ENCODE measurements around the gene SCUBE1.

The SCUBE1 gene

GRCh38 chr22:43338766-43339345, 4.3 kb downstream of the SCUBE1 start:
- WGBS, 2 donors (ENCODE audit: extremely low coverage in 2 of 2, insufficient read length in 2 of 2, insufficient replicate concordance in 1 of 2): no CpG with 5 or more reads among the region's 15 CpGs
- H3K4me1 ChIP-seq (ENCODE audit: control insufficient read depth in 2 of 2, insufficient read depth in 1 of 2, low read depth in 1 of 2, low read length in 2 of 2): peaks cover 0 to 20% of the 10 kb centered on the region in 2 donors
- H4K8ac ChIP-seq (ENCODE audit: low read depth, low read length): peak overlapping the region; percentile 66
- peaks cover 0 to 44% of the 10 kb centered on the region in 2 donors for H3K36me3 ChIP-seq (replicated peaks in 1 of 2; ENCODE audit: control insufficient read depth in 2 of 2, insufficient read depth in 2 of 2, low read length in 2 of 2)
- H3K4ac ChIP-seq (ENCODE audit: low read length): no peak overlapping the region
- peak overlapping the region in 1 of 2 donors; percentile 29 for H3K4me3 ChIP-seq (ENCODE audit: low read length in 2 of 2)
- no peak overlapping the region for H3K4me2 ChIP-seq (ENCODE audit: insufficient read depth, low read length, poor library complexity, severe bottlenecking)
- no peak overlapping the region for H2BK15ac ChIP-seq (ENCODE audit: low read length)
- H2BK12ac ChIP-seq (ENCODE audit: low read length): no peak overlapping the region
- H3K27ac ChIP-seq (replicated peaks; ENCODE audit: low read length): no peak overlapping the region
- H3K79me1 ChIP-seq (ENCODE audit: low read depth, low read length): peaks cover 22% of the 10 kb centered on the region
- H2BK120ac ChIP-seq (ENCODE audit: low read depth, low read length): no peak overlapping the region
- H2AFZ ChIP-seq (ENCODE audit: low read length): no peak overlapping the region
- H4K91ac ChIP-seq (ENCODE audit: low read depth, low read length, poor library complexity): no peak overlapping the region
- peaks cover 0 to 38% (median 0%) of the 10 kb centered on the region in 3 experiments for H3K27me3 ChIP-seq (ENCODE audit: control insufficient read depth in 3 of 3, insufficient read depth in 3 of 3, low read depth in 1 of 3, low read length in 3 of 3)
- no peak overlapping the region for H3K9ac ChIP-seq (ENCODE audit: low read depth, low read length, poor library complexity)
- H3K23ac ChIP-seq (ENCODE audit: low read depth, low read length, poor library complexity): no peak overlapping the region
- DNase-seq (ENCODE audit: low spot score): no peak
- H3K14ac ChIP-seq (ENCODE audit: low read length): no peak overlapping the region
- peaks cover 0 to 3% of the 10 kb centered on the region in 2 donors for H3K9me3 ChIP-seq (replicated peaks in 1 of 2; ENCODE audit: control insufficient read depth in 2 of 2, insufficient read depth in 1 of 2, low read depth in 1 of 2, low read length in 2 of 2)
- peak overlapping the region; percentile 44 for H3K18ac ChIP-seq (ENCODE audit: low read length)
- peak overlapping the region; percentile 15 for H2BK5ac ChIP-seq (ENCODE audit: low read length)
- H2AK5ac ChIP-seq (ENCODE audit: low read depth, low read length): peak overlapping the region; percentile 17

- H2BK5ac ChIP-seq (ENCODE audit: low read length): no peak overlapping the region
- no peak overlapping the region for H3K18ac ChIP-seq (ENCODE audit: low read length)
- peaks cover 0 to 3% of the 10 kb centered on the region in 2 donors for H3K9me3 ChIP-seq (replicated peaks in 1 of 2; ENCODE audit: control insufficient read depth in 2 of 2, insufficient read depth in 1 of 2, low read depth in 1 of 2, low read length in 2 of 2)
- H3K27me3 ChIP-seq (ENCODE audit: control insufficient read depth in 3 of 3, insufficient read depth in 3 of 3, low read depth in 1 of 3, low read length in 3 of 3): peaks cover 0 to 33% (median 0%) of the 10 kb centered on the region in 3 experiments
- no peak overlapping the region for H4K8ac ChIP-seq (ENCODE audit: low read depth, low read length)
- H3K36me3 ChIP-seq (replicated peaks in 1 of 2; ENCODE audit: control insufficient read depth in 2 of 2, insufficient read depth in 2 of 2, low read length in 2 of 2): peaks cover 0 to 48% of the 10 kb centered on the region in 2 donors
- no peak overlapping the region for H2AFZ ChIP-seq (ENCODE audit: low read length)
- peaks cover 0 to 20% of the 10 kb centered on the region in 2 donors for H3K4me1 ChIP-seq (ENCODE audit: control insufficient read depth in 2 of 2, insufficient read depth in 1 of 2, low read depth in 1 of 2, low read length in 2 of 2)
- peaks cover 22% of the 10 kb centered on the region for H3K79me1 ChIP-seq (ENCODE audit: low read depth, low read length)
- H3K4ac ChIP-seq (ENCODE audit: low read length): no peak overlapping the region
- H4K91ac ChIP-seq (ENCODE audit: low read depth, low read length, poor library complexity): no peak overlapping the region
- H3K4me3 ChIP-seq (ENCODE audit: low read length in 2 of 2): no peak overlapping the region
- no peak overlapping the region for H3K4me2 ChIP-seq (ENCODE audit: insufficient read depth, low read length, poor library complexity, severe bottlenecking)
- DNase-seq (ENCODE audit: low spot score): no peak
- H2BK15ac ChIP-seq (ENCODE audit: low read length): no peak overlapping the region
- WGBS, 2 donors (ENCODE audit: extremely low coverage in 2 of 2, insufficient read length in 2 of 2, insufficient replicate concordance in 1 of 2): no CpG with 5 or more reads among the region's 3 CpGs
- no peak overlapping the region for H3K27ac ChIP-seq (replicated peaks; ENCODE audit: low read length)
- no peak overlapping the region for H3K14ac ChIP-seq (ENCODE audit: low read length)
- H2BK120ac ChIP-seq (ENCODE audit: low read depth, low read length): no peak overlapping the region
- H3K9ac ChIP-seq (ENCODE audit: low read depth, low read length, poor library complexity): no peak overlapping the region
- no peak overlapping the region for H2AK5ac ChIP-seq (ENCODE audit: low read depth, low read length)
- H2BK12ac ChIP-seq (ENCODE audit: low read length): no peak overlapping the region
- no peak overlapping the region for H3K23ac ChIP-seq (ENCODE audit: low read depth, low read length, poor library complexity)
These were observed 5.2 kb downstream of the SCUBE1 start for GRCh38 chr22:43337946-43338345.

- Histone ChIP-seq H4K8ac (ENCODE audit: low read depth, low read length) (no peak overlapping the region), H3K27ac (replicated peaks; ENCODE audit: low read length) (no peak overlapping the region), H3K4ac (ENCODE audit: low read length) (no peak overlapping the region), H2BK120ac (ENCODE audit: low read depth, low read length) (no peak overlapping the region), H3K4me3 (ENCODE audit: low read length in 2 of 2) (no peak overlapping the region), H3K23ac (ENCODE audit: low read depth, low read length, poor library complexity) (no peak overlapping the region), H3K9ac (ENCODE audit: low read depth, low read length, poor library complexity) (no peak overlapping the region), H3K36me3 (replicated peaks in 1 of 2; ENCODE audit: control insufficient read depth in 2 of 2, insufficient read depth in 2 of 2, low read length in 2 of 2) (peaks cover 0 to 48% of the 10 kb centered on the region in 2 donors), H3K18ac (ENCODE audit: low read length) (no peak overlapping the region), H3K27me3 (ENCODE audit: control insufficient read depth in 3 of 3, insufficient read depth in 3 of 3, low read depth in 1 of 3, low read length in 3 of 3) (peaks cover 0 to 32% (median 0%) of the 10 kb centered on the region in 3 experiments), H2AK5ac (ENCODE audit: low read depth, low read length) (no peak overlapping the region), H3K4me2 (ENCODE audit: insufficient read depth, low read length, poor library complexity, severe bottlenecking) (no peak overlapping the region), H2BK15ac (ENCODE audit: low read length) (no peak overlapping the region), H3K4me1 (ENCODE audit: control insufficient read depth in 2 of 2, insufficient read depth in 1 of 2, low read depth in 1 of 2, low read length in 2 of 2) (peaks cover 0 to 20% of the 10 kb centered on the region in 2 donors), H2BK5ac (ENCODE audit: low read length) (no peak overlapping the region), H3K9me3 (replicated peaks in 1 of 2; ENCODE audit: control insufficient read depth in 2 of 2, insufficient read depth in 1 of 2, low read depth in 1 of 2, low read length in 2 of 2) (peaks cover 0 to 3% of the 10 kb centered on the region in 2 donors), H3K14ac (ENCODE audit: low read length) (no peak overlapping the region), H4K91ac (ENCODE audit: low read depth, low read length, poor library complexity) (no peak overlapping the region), H3K79me1 (ENCODE audit: low read depth, low read length) (peaks cover 22% of the 10 kb centered on the region), H2AFZ (ENCODE audit: low read length) (no peak overlapping the region), H2BK12ac (ENCODE audit: low read length) (no peak overlapping the region)
- no CpG with 5 or more reads among the region's 11 CpGs for WGBS, 2 donors (ENCODE audit: extremely low coverage in 2 of 2, insufficient read length in 2 of 2, insufficient replicate concordance in 1 of 2)
- DNase-seq (ENCODE audit: low spot score): no peak
These were observed 5.8 kb downstream of the SCUBE1 start for GRCh38 chr22:43337385-43337784.

GRCh38 chr22:43334378-43334777, 8.8 kb downstream of the SCUBE1 start:
- Histone ChIP-seq H4K8ac (ENCODE audit: low read depth, low read length) (no peak overlapping the region), H4K91ac (ENCODE audit: low read depth, low read length, poor library complexity) (no peak overlapping the region), H2BK12ac (ENCODE audit: low read length) (no peak overlapping the region), H3K4me2 (ENCODE audit: insufficient read depth, low read length, poor library complexity, severe bottlenecking) (no peak overlapping the region), H3K4me1 (ENCODE audit: control insufficient read depth in 2 of 2, insufficient read depth in 1 of 2, low read depth in 1 of 2, low read length in 2 of 2) (peaks cover 7 to 14% of the 10 kb centered on the region in 2 donors), H3K27ac (replicated peaks; ENCODE audit: low read length) (no peak overlapping the region), H2AFZ (ENCODE audit: low read length) (no peak overlapping the region), H3K27me3 (ENCODE audit: control insufficient read depth in 3 of 3, insufficient read depth in 3 of 3, low read depth in 1 of 3, low read length in 3 of 3) (peaks cover 0 to 20% (median 0%) of the 10 kb centered on the region in 3 experiments), H3K9ac (ENCODE audit: low read depth, low read length, poor library complexity) (no peak overlapping the region), H2BK120ac (ENCODE audit: low read depth, low read length) (no peak overlapping the region), H3K18ac (ENCODE audit: low read length) (no peak overlapping the region), H3K23ac (ENCODE audit: low read depth, low read length, poor library complexity) (no peak overlapping the region), H2BK15ac (ENCODE audit: low read length) (no peak overlapping the region), H3K4me3 (ENCODE audit: low read length in 2 of 2) (no peak overlapping the region), H3K4ac (ENCODE audit: low read length) (no peak overlapping the region), H3K14ac (ENCODE audit: low read length) (no peak overlapping the region), H3K36me3 (replicated peaks in 1 of 2; ENCODE audit: control insufficient read depth in 2 of 2, insufficient read depth in 2 of 2, low read length in 2 of 2) (peaks cover 0 to 47% of the 10 kb centered on the region in 2 donors), H2BK5ac (ENCODE audit: low read length) (no peak overlapping the region), H2AK5ac (ENCODE audit: low read depth, low read length) (no peak overlapping the region), H3K9me3 (replicated peaks in 1 of 2; ENCODE audit: control insufficient read depth in 2 of 2, insufficient read depth in 1 of 2, low read depth in 1 of 2, low read length in 2 of 2) (peaks cover 0 to 3% of the 10 kb centered on the region in 2 donors), H3K79me1 (ENCODE audit: low read depth, low read length) (peaks cover 10% of the 10 kb centered on the region)
- WGBS, 2 donors (ENCODE audit: extremely low coverage in 2 of 2, insufficient read length in 2 of 2, insufficient replicate concordance in 1 of 2): 100% methylated on average over 1 to 2 of the region's 4 CpGs
- no peak for DNase-seq (ENCODE audit: low spot score)

Data from neuronal stem cell (in vitro differentiated cells).